Gastroesophageal sphincter (tissue), 4 donors: ENCODE data around the gene SCAMP5. TPM values are rescaled to one million over a fixed set of nuclear protein-coding genes. Genes with fewer than 3 reads are reported as not detected.

ENCODE experiments used
- ATAC-seq: fragments of 150-250 bp; one replicate; pipeline ENCODE4 v1.9.1; 2016; ENCODE audit warnings: mild to moderate bottlenecking, moderate library complexity
- H3K27ac ChIP-seq, 4 donors: fragments of 200-600 bp; sonication (generic) in 3 of 4; 1 replicate in 3 of 4; 2 replicates in 1 of 4; pipeline ENCODE4 v1.5.1; 2016 to 2019
- H3K27me3 ChIP-seq: fragments of 200-600 bp; sonication (generic); one replicate; pipeline ENCODE4 v1.5.1; 2019
- H3K36me3 ChIP-seq, 2 donors: fragments of 200-600 bp; sonication (generic); one replicate each; pipeline ENCODE4 v1.5.1; 2019; ENCODE audit warnings: control low read depth in 1 of 2
- H3K4me1 ChIP-seq, 3 donors: fragments of 200-600 bp; sonication (generic); 1 replicate in 2 of 3; 2 replicates in 1 of 3; pipeline ENCODE4 v1.5.1; 2016 to 2019; ENCODE audit warnings: control low read depth in 2 of 3
- H3K4me3 ChIP-seq, 2 donors: fragments of 200-600 bp; sonication (generic); one replicate each; pipeline ENCODE4 v1.5.1; 2019; ENCODE audit warnings: mild to moderate bottlenecking in 1 of 2, moderate library complexity in 1 of 2
- H3K9me3 ChIP-seq, 3 donors: fragments of 200-600 bp; sonication (generic); one replicate each; pipeline ENCODE4 v1.5.1; 2017 to 2019; ENCODE audit warnings: control low read depth in 2 of 3
- CTCF ChIP-seq, 4 experiments: fragments of 200-600 bp in 2 of 4; fragments of 450-650 bp in 2 of 4; sonication (generic) in 1 of 4; IDR thresholded peaks; one replicate each; pipeline ENCODE4 v1.5.1; 2017 to 2019; ENCODE audit warnings: antibody characterized with exemption in 4 of 4, mild to moderate bottlenecking in 2 of 4, moderate library complexity in 2 of 4
- EP300 ChIP-seq: sonication (generic); formaldehyde crosslinking; IDR thresholded peaks from one replicate; pipeline ENCODE4 v1.6.1; 2017; ENCODE audit warnings: antibody characterized with exemption, mild to moderate bottlenecking
- POLR2A ChIP-seq, 2 donors: fragments of 450-650 bp; IDR thresholded peaks; one replicate each; pipeline ENCODE4 v1.6.1; 2017; ENCODE audit warnings: antibody characterized with exemption in 2 of 2, mild to moderate bottlenecking in 2 of 2, moderate library complexity in 1 of 2
- POLR2AphosphoS5 ChIP-seq: sonication (generic); formaldehyde crosslinking; IDR thresholded peaks from one replicate; pipeline ENCODE4 v1.6.1; 2017; ENCODE audit warnings: antibody characterized with exemption
- WGBS, 2 donors: methylation state at CpG; one replicate each; pipeline ENCODE4 v1.1.5; 2018; ENCODE audit warnings: low coverage in 1 of 2; 5-methylcytosine and 5-hydroxymethylcytosine counted together
- total RNA-seq, 4 donors: library from RNA; depleted of rRNA; stranded (reverse); fragments of >200 nt; gene quantifications; one replicate each; pipeline ENCODE4 v1.1.0, GENCODE V29; 2016

Gene SCAMP5
- total RNA-seq, 4 donors from 2014 or later, result 2.2 to 10.1 (median 5.6) TPM

- Histone ChIP-seq H3K4me1 (peaks cover 0 to 33% (median 19%) of the 10 kb centered on the region in 3 donors), H3K27me3 (peaks cover 43% of the 10 kb centered on the region), H3K4me3 (no peak overlapping the region), H3K36me3 (no peaks in the 10 kb centered on the region), H3K27ac (no peak overlapping the region), H3K9me3 (no peaks in the 10 kb centered on the region)
- ATAC-seq, result no peak
- WGBS, 2 donors, result 17 to 52% methylated on average over 1 to 4 of the region's 5 CpGs
- TF ChIP-seq CTCF (IDR thresholded peaks at IDR 0.05) (no peak), POLR2AphosphoS5 (no peak), EP300 (no peak), POLR2A (IDR thresholded peaks at IDR 0.05) (no peak)
Observed at GRCh38 chr15:74961616-74962015, 33.7 kb upstream of the SCAMP5 start.

- Histone ChIP-seq H3K4me3 (no peak overlapping the region), H3K27ac (no peak overlapping the region), H3K9me3 (no peaks in the 10 kb centered on the region), H3K27me3 (peaks cover 40% of the 10 kb centered on the region), H3K4me1 (peaks cover 0 to 27% (median 17%) of the 10 kb centered on the region in 3 donors), H3K36me3 (no peaks in the 10 kb centered on the region)
- no peak for ATAC-seq
- WGBS, 2 donors, result 80 to 90% methylated on average over 8 of the region's 8 CpGs
- TF ChIP-seq EP300 (no peak), POLR2AphosphoS5 (no peak)
Observed at GRCh38 chr15:74962219-74962618, 33.1 kb upstream of the SCAMP5 start.

GRCh38 chr15:74962671-74963070, 32.7 kb upstream of the SCAMP5 start:
- H3K27ac ChIP-seq, result no peak overlapping the region
- peaks cover 35% of the 10 kb centered on the region for H3K27me3 ChIP-seq
- peaks cover 0 to 22% (median 13%) of the 10 kb centered on the region in 3 donors for H3K4me1 ChIP-seq
- no peak for ATAC-seq
- no peaks in the 10 kb centered on the region for H3K9me3 ChIP-seq
- H3K4me3 ChIP-seq, result no peak overlapping the region
- H3K36me3 ChIP-seq, result no peaks in the 10 kb centered on the region
- no peak for TF ChIP-seq POLR2A (IDR thresholded peaks at IDR 0.05)
- TF ChIP-seq EP300, result no peak
- no peak for TF ChIP-seq CTCF (IDR thresholded peaks at IDR 0.05)
- no peak for TF ChIP-seq POLR2AphosphoS5
- 76% methylated on average over 2 of the region's 2 CpGs; no CpG with 5 or more reads in 1 of the 2 donors for WGBS, 2 donors

GRCh38 chr15:74963213-74963612, 32.1 kb upstream of the SCAMP5 start:
- TF ChIP-seq CTCF (IDR thresholded peaks at IDR 0.05), result no peak
- no peak for TF ChIP-seq POLR2A (IDR thresholded peaks at IDR 0.05)
- TF ChIP-seq EP300, result no peak
- TF ChIP-seq POLR2AphosphoS5, result no peak
- H3K36me3 ChIP-seq, result no peaks in the 10 kb centered on the region
- H3K27me3 ChIP-seq, result peaks cover 30% of the 10 kb centered on the region
- ATAC-seq, result no peak
- no peaks in the 10 kb centered on the region for H3K9me3 ChIP-seq
- H3K27ac ChIP-seq, result no peak overlapping the region
- WGBS, 2 donors, result 79 to 93% methylated on average over 2 to 3 of the region's 4 CpGs
- peaks cover 0 to 17% (median 11%) of the 10 kb centered on the region in 3 donors for H3K4me1 ChIP-seq
- H3K4me3 ChIP-seq, result no peak overlapping the region

GRCh38 chr15:74964794-74965193, 30.6 kb upstream of the SCAMP5 start:
- Histone ChIP-seq H3K4me3 (no peak overlapping the region), H3K4me1 (peaks cover 0 to 1% (median 0%) of the 10 kb centered on the region in 3 donors), H3K9me3 (no peaks in the 10 kb centered on the region), H3K36me3 (no peaks in the 10 kb centered on the region), H3K27me3 (peaks cover 14% of the 10 kb centered on the region), H3K27ac (no peak overlapping the region)
- 10 to 25% methylated on average over 3 of the region's 3 CpGs for WGBS, 2 donors
- no peak for TF ChIP-seq CTCF (IDR thresholded peaks at IDR 0.05)
- no peak for TF ChIP-seq POLR2A (IDR thresholded peaks at IDR 0.05)
- no peak for TF ChIP-seq EP300
- TF ChIP-seq POLR2AphosphoS5, result no peak
- ATAC-seq, result peak; percentile 34
